Neural cell (in vitro differentiated cells): ENCODE results near the gene CEP170B. TPM values are rescaled to one million over a fixed set of nuclear protein-coding genes. Genes with fewer than 3 reads are reported as not detected.

ENCODE experiments used
- H2AFZ ChIP-seq: fragments of 200-600, 300-800 bp; sonication (generic), shearing (Covaris generic); 2 replicates; pipeline ENCODE4 v1.6.0; 2014; ENCODE audit warnings: low read depth, mild to moderate bottlenecking, antibody characterized with exemption, low read length, moderate library complexity
- H3F3A ChIP-seq: fragments of 200-600 bp; shearing (Covaris generic); 2 replicates; pipeline ENCODE4 v1.6.1; 2016; ENCODE audit warnings: mild to moderate bottlenecking, moderate library complexity, mixed read lengths, antibody characterized with exemption, low read length; ENCODE audit not compliant: insufficient read depth, poor library complexity, severe bottlenecking
- H3K27ac ChIP-seq: fragments of 200-600, 300-800 bp; sonication (generic), shearing (Covaris generic); 2 replicates; pipeline ENCODE4 v1.5.1; 2014; ENCODE audit warnings: mild to moderate bottlenecking, low read length, moderate library complexity
- H3K27me3 ChIP-seq: fragments of 300-800, 200-600 bp; sonication (generic), shearing (Covaris generic); 2 replicates; pipeline ENCODE4 v1.6.0; 2014; ENCODE audit warnings: mild to moderate bottlenecking, low read depth, low read length, moderate library complexity; ENCODE audit not compliant: insufficient read depth
- H3K36me3 ChIP-seq: fragments of 300-800, 200-600 bp; sonication (generic), shearing (Covaris generic); 2 replicates; pipeline ENCODE4 v1.5.1; 2014; ENCODE audit warnings: mild to moderate bottlenecking, antibody characterized with exemption, low read length, moderate library complexity; ENCODE audit not compliant: insufficient read depth
- H3K4me2 ChIP-seq: fragments of 300-800, 200-600 bp; sonication (generic), shearing (Covaris generic); 2 replicates; pipeline ENCODE4 v1.6.0; 2014; ENCODE audit warnings: mild to moderate bottlenecking, low read length
- H3K4me3 ChIP-seq: fragments of 300-800, 200-600 bp; sonication (generic), shearing (Covaris generic); 2 replicates; pipeline ENCODE4 v1.5.1; 2014; ENCODE audit warnings: mild to moderate bottlenecking, low read length, moderate library complexity
- H3K79me2 ChIP-seq: fragments of 200-600 bp; shearing (Covaris generic); replicated peaks from 2 replicates; pipeline ENCODE4 v1.6.0; 2014; ENCODE audit warnings: mild to moderate bottlenecking, low read length, moderate library complexity; ENCODE audit not compliant: insufficient read depth
- H3K9ac ChIP-seq: fragments of 300-800, 200-600 bp; sonication (generic), shearing (Covaris generic); 2 replicates; pipeline ENCODE4 v1.6.1; 2016; ENCODE audit warnings: mild to moderate bottlenecking, low read length, mixed read lengths
- H3K9me2 ChIP-seq: fragments of 200-600 bp; shearing (Covaris generic); 2 replicates; pipeline ENCODE4 v1.6.1; 2016; ENCODE audit warnings: mild to moderate bottlenecking, low read length, mixed read lengths; ENCODE audit not compliant: insufficient read depth
- H3K9me3 ChIP-seq: fragments of 200-600, 300-800 bp; sonication (generic), shearing (Covaris generic); 2 replicates; pipeline ENCODE4 v1.6.1; 2016; ENCODE audit warnings: mild to moderate bottlenecking, mixed run types, low read length, moderate library complexity, mixed read lengths
- H4K20me1 ChIP-seq: fragments of 200-600 bp; shearing (Covaris generic); 2 replicates; pipeline ENCODE4 v1.6.1; 2016; ENCODE audit warnings: mild to moderate bottlenecking, mixed run types; ENCODE audit not compliant: insufficient read depth
- EP300 ChIP-seq: fragments of 450-650 bp; conservative IDR thresholded peaks from 2 replicates; pipeline ENCODE4 v1.6.1; 2014; ENCODE audit warnings: antibody characterized with exemption, mild to moderate bottlenecking, moderate library complexity; ENCODE audit not compliant: poor library complexity, severe bottlenecking
- EZH2 ChIP-seq: fragments of 200-600, 300-800 bp; shearing (Covaris generic), sonication (generic); IDR thresholded peaks from 2 replicates; pipeline ENCODE4 v1.6.1; 2014; ENCODE audit warnings: antibody characterized with exemption, low read length, borderline replicate concordance, mild to moderate bottlenecking; ENCODE audit not compliant: insufficient read depth, poor library complexity, severe bottlenecking
- MXI1 ChIP-seq: fragments of 450-650 bp; conservative IDR thresholded peaks from 2 replicates; pipeline ENCODE4 v1.6.1; 2014; ENCODE audit warnings: antibody characterized with exemption, mild to moderate bottlenecking; ENCODE audit not compliant: poor library complexity, severe bottlenecking
- POLR2AphosphoS5 ChIP-seq: IDR thresholded peaks from 2 replicates; pipeline ENCODE4 v1.6.1; 2012
- RAD21 ChIP-seq: fragments of 450-650 bp; conservative IDR thresholded peaks from 2 replicates; pipeline ENCODE4 v1.6.1; 2014; ENCODE audit warnings: antibody characterized with exemption, mild to moderate bottlenecking, moderate library complexity
- SMC3 ChIP-seq: fragments of 450-650 bp; conservative IDR thresholded peaks from 2 replicates; pipeline ENCODE4 v1.6.1; 2014; ENCODE audit warnings: antibody characterized with exemption, mild to moderate bottlenecking, moderate library complexity; ENCODE audit not compliant: poor library complexity
- TAF1 ChIP-seq: IDR thresholded peaks from 2 replicates; pipeline ENCODE4 v1.6.1; 2012; ENCODE audit warnings: low read depth
- polyA plus RNA-seq: library from polyadenylated mRNA; depleted of rRNA; stranded (reverse); fragments of >200 nt; gene quantifications from 2 replicates; pipeline ENCODE4 v1.2.3, GENCODE V29; 2014
- TF ChIP-seq, protein P1 (sequence below): IDR thresholded peaks from 2 replicates; pipeline ENCODE4 v1.6.1; 2012; ENCODE audit warnings: borderline replicate concordance
- TF ChIP-seq, protein P2 (sequence below): fragments of 450-650 bp; IDR thresholded peaks from 2 replicates; pipeline ENCODE4 v1.5.1; 2014; ENCODE audit warnings: antibody characterized with exemption, mild to moderate bottlenecking, moderate library complexity; ENCODE audit not compliant: poor library complexity, severe bottlenecking

Gene CEP170B
- polyA plus RNA-seq, 1 donor from 2014 or later, result 11.6 TPM

DNA sequence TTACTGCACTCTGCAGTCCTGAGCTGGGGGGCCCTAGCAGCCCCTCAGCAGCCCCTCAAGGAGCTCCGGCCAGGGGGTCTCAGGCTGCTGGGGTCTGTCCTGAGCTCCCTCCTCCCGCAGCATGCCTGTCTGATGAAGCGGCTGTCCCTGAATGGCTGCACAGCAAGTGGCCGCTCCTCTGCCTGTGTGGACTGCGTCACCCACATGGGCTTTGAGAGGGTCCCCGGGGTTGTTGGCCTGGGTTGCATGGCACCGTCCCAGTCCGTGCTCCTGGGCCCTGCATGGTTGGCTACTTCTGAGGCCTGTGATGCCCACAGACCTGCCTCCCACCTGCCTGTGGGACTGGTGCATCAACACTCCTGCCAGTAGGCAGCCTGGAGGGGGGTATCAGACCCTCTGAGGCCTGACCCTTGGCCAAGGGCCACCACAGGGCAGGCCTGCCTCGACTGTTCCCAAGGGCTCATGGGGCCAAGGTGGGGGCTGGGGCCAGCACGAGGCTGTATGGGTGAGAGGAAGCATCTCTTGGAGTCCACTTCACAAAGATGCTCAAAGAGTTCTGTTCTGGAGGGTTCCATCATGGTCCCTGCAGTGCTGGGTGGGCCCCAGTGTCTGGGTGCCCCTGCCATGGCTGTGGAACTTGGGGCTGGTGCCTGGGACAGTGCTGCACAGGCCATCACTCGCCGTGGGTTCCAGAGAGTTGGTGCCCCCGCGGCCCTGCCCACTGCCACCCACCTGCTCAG is 12.2 kb downstream of the CEP170B start:
- peaks cover 5% of the 10 kb centered on the region for H3K36me3 ChIP-seq
- no peak overlapping the region for H3K4me3 ChIP-seq
- no peaks in the 10 kb centered on the region for H3F3A ChIP-seq
- H3K9ac ChIP-seq, result no peak overlapping the region
- no peaks in the 10 kb centered on the region for H3K79me2 ChIP-seq
- H3K9me3 ChIP-seq, result no peaks in the 10 kb centered on the region
- no peaks in the 10 kb centered on the region for H3K27me3 ChIP-seq
- H3K27ac ChIP-seq, result no peak overlapping the region
- H3K4me2 ChIP-seq, result no peak overlapping the region
- no peak overlapping the region for H2AFZ ChIP-seq
- H4K20me1 ChIP-seq, result no peaks in the 10 kb centered on the region
- TF ChIP-seq TAF1 (no peak), EZH2 (no peak), MXI1 (no peak), EP300 (no peak), SMC3 (no peak), POLR2AphosphoS5 (no peak), RAD21 (no peak)
- TF ChIP-seq, protein P1, sequence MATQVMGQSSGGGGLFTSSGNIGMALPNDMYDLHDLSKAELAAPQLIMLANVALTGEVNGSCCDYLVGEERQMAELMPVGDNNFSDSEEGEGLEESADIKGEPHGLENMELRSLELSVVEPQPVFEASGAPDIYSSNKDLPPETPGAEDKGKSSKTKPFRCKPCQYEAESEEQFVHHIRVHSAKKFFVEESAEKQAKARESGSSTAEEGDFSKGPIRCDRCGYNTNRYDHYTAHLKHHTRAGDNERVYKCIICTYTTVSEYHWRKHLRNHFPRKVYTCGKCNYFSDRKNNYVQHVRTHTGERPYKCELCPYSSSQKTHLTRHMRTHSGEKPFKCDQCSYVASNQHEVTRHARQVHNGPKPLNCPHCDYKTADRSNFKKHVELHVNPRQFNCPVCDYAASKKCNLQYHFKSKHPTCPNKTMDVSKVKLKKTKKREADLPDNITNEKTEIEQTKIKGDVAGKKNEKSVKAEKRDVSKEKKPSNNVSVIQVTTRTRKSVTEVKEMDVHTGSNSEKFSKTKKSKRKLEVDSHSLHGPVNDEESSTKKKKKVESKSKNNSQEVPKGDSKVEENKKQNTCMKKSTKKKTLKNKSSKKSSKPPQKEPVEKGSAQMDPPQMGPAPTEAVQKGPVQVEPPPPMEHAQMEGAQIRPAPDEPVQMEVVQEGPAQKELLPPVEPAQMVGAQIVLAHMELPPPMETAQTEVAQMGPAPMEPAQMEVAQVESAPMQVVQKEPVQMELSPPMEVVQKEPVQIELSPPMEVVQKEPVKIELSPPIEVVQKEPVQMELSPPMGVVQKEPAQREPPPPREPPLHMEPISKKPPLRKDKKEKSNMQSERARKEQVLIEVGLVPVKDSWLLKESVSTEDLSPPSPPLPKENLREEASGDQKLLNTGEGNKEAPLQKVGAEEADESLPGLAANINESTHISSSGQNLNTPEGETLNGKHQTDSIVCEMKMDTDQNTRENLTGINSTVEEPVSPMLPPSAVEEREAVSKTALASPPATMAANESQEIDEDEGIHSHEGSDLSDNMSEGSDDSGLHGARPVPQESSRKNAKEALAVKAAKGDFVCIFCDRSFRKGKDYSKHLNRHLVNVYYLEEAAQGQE, result no peak
- TF ChIP-seq, protein P2, sequence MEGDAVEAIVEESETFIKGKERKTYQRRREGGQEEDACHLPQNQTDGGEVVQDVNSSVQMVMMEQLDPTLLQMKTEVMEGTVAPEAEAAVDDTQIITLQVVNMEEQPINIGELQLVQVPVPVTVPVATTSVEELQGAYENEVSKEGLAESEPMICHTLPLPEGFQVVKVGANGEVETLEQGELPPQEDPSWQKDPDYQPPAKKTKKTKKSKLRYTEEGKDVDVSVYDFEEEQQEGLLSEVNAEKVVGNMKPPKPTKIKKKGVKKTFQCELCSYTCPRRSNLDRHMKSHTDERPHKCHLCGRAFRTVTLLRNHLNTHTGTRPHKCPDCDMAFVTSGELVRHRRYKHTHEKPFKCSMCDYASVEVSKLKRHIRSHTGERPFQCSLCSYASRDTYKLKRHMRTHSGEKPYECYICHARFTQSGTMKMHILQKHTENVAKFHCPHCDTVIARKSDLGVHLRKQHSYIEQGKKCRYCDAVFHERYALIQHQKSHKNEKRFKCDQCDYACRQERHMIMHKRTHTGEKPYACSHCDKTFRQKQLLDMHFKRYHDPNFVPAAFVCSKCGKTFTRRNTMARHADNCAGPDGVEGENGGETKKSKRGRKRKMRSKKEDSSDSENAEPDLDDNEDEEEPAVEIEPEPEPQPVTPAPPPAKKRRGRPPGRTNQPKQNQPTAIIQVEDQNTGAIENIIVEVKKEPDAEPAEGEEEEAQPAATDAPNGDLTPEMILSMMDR, result no peak
- H3K9me2 ChIP-seq, result no peaks in the 10 kb centered on the region

DNA sequence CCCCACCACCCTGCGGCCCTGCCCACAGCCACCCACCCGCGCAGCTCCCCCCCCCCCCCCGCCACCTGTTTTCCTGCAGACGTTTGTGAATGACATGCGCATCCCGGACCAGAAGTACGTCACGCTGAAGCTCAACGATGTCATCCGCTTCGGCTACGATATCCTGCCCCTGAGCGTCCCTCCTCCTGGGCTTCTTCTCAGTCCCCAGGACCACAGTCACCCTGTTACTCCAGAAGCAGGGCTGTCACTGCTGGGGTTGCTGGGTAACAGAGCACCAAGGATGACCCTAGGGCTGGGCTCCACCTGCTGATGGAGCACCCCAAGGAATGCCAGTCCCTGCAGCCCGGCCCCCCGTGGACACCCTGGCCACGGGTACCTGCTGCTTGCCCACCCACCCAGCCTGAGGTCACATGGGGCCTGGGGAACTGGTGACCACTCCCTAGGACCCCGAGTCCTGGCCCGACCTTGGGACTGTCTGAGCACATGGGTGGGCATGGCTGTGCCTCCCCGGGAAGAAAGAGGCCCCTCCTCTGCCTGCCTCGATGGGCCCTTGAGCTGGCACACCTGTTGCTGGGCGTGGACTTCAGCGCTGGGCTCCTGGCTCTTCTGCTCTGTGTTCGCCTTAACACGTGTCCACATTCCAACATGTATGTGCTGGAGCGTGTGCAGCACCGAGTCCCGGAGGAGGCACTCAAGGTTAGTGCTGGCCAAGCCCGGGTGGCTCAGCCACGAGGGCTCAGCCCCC is 12.9 kb downstream of the CEP170B start:
- Histone ChIP-seq H3K9me2 (no peaks in the 10 kb centered on the region), H3K9me3 (no peaks in the 10 kb centered on the region), H3K4me3 (no peak overlapping the region), H3K4me2 (no peak overlapping the region), H3K27ac (no peak overlapping the region), H3F3A (no peaks in the 10 kb centered on the region), H3K79me2 (no peaks in the 10 kb centered on the region), H4K20me1 (no peaks in the 10 kb centered on the region), H2AFZ (no peak overlapping the region), H3K9ac (no peak overlapping the region), H3K27me3 (no peaks in the 10 kb centered on the region), H3K36me3 (peaks cover 5% of the 10 kb centered on the region)
- TF ChIP-seq, protein P1, result no peak
- TF ChIP-seq EP300 (no peak), MXI1 (no peak), POLR2AphosphoS5 (no peak), EZH2 (no peak), TAF1 (no peak), RAD21 (no peak), SMC3 (no peak)
- TF ChIP-seq, protein P2, result no peak
